PFSK-1 (cell line): ENCODE results near the gene KDM4C.

ENCODE experiments used
- POLR2AphosphoS5 ChIP-seq: IDR thresholded peaks from 2 replicates; pipeline ENCODE4 v1.6.1; 2012; ENCODE audit warnings: low read depth, mild to moderate bottlenecking, control low read depth, low read length, moderate library complexity
- TF ChIP-seq, protein P1 (sequence below), 2 experiments: IDR thresholded peaks; 2 replicates each; pipeline versions ENCODE4 v1.6.1 to v1.8.0; 2011 to 2012; ENCODE audit warnings: low read depth in 2 of 2, low read length in 2 of 2, control low read depth in 1 of 2, inconsistent platforms in 1 of 2, mild to moderate bottlenecking in 1 of 2, moderate library complexity in 1 of 2; ENCODE audit not compliant: insufficient read depth in 1 of 2

DNA sequence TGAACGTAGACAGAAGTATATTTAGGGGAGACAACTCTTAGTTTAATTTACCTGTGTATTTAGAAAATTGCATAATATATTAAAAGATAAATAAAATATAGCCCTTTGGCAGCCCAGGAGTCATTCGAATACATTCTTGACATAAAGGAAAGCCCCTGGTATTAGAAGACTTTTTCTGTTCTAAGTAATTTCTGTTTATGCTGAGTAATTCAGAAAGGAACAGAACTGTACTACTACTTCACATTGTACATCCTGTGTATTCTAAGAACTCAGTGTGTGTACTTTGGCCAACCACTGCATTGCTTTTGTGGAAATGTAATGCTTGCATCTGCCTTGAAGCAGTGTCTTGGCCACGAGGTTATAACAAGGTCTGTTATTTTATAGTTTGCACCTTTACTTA lies 136.4 kb downstream of the KDM4C start:
- TF ChIP-seq, protein P1, sequence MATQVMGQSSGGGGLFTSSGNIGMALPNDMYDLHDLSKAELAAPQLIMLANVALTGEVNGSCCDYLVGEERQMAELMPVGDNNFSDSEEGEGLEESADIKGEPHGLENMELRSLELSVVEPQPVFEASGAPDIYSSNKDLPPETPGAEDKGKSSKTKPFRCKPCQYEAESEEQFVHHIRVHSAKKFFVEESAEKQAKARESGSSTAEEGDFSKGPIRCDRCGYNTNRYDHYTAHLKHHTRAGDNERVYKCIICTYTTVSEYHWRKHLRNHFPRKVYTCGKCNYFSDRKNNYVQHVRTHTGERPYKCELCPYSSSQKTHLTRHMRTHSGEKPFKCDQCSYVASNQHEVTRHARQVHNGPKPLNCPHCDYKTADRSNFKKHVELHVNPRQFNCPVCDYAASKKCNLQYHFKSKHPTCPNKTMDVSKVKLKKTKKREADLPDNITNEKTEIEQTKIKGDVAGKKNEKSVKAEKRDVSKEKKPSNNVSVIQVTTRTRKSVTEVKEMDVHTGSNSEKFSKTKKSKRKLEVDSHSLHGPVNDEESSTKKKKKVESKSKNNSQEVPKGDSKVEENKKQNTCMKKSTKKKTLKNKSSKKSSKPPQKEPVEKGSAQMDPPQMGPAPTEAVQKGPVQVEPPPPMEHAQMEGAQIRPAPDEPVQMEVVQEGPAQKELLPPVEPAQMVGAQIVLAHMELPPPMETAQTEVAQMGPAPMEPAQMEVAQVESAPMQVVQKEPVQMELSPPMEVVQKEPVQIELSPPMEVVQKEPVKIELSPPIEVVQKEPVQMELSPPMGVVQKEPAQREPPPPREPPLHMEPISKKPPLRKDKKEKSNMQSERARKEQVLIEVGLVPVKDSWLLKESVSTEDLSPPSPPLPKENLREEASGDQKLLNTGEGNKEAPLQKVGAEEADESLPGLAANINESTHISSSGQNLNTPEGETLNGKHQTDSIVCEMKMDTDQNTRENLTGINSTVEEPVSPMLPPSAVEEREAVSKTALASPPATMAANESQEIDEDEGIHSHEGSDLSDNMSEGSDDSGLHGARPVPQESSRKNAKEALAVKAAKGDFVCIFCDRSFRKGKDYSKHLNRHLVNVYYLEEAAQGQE (IDR thresholded peaks at IDR 0.05; ENCODE audit: insufficient read depth in 1 of 2, low read depth in 2 of 2, low read length in 2 of 2) = no peak
- no peak for TF ChIP-seq POLR2AphosphoS5
